Kidney (tissue), 14 donors: Measurements from ENCODE around the gene CTNNB1. TPM values are rescaled to one million over a fixed set of nuclear protein-coding genes. Genes with fewer than 3 reads are reported as not detected.

ENCODE experiments used
- DNase-seq, 5 donors: peaks; one replicate each; pipeline ENCODE4 v3.0.0-alpha.2; 2013 to 2020
- FAIRE-seq: peaks from 2 replicates; lab custom pipeline; 2012; peaks lifted over from hg19 to GRCh38; lab: Jason Lieb, UNC
- H3K27ac ChIP-seq, 2 donors: one replicate each; pipeline ENCODE4 v1.7.0; 2013; ENCODE audit warnings: low read depth in 2 of 2, low read length in 2 of 2, inconsistent platforms in 1 of 2
- H3K27me3 ChIP-seq: one replicate; pipeline ENCODE4 v1.7.1; 2013; ENCODE audit warnings: low read length, inconsistent platforms; ENCODE audit not compliant: control insufficient read depth, insufficient read depth
- H3K36me3 ChIP-seq, 3 donors: one replicate each; pipeline versions ENCODE4 v1.7.0 to v1.7.1; 2013; ENCODE audit warnings: low read length in 3 of 3, control low read depth in 1 of 3, inconsistent platforms in 1 of 3; ENCODE audit not compliant: insufficient read depth in 3 of 3, control insufficient read depth in 2 of 3
- H3K4me1 ChIP-seq, 3 donors: one replicate each; pipeline versions ENCODE4 v1.7.0 to v1.7.1; 2013; ENCODE audit warnings: low read length in 3 of 3, inconsistent platforms in 1 of 3, low read depth in 1 of 3; ENCODE audit not compliant: control insufficient read depth in 2 of 3, insufficient read depth in 2 of 3
- H3K4me3 ChIP-seq, 3 donors: one replicate each; pipeline versions ENCODE4 v1.7.0 to v1.8.1; 2013; ENCODE audit warnings: low read length in 3 of 3, control low read depth in 1 of 3, inconsistent platforms in 1 of 3
- H3K9ac ChIP-seq, 3 donors: one replicate each; pipeline versions ENCODE4 v1.7.0 to v1.7.1; 2013; ENCODE audit warnings: low read length in 3 of 3, control low read depth in 1 of 3, inconsistent platforms in 1 of 3
- H3K9me3 ChIP-seq, 3 donors: one replicate each; pipeline versions ENCODE4 v1.7.0 to v1.7.1; 2013; ENCODE audit warnings: low read length in 3 of 3, control low read depth in 1 of 3, inconsistent platforms in 1 of 3; ENCODE audit not compliant: control insufficient read depth in 2 of 3, insufficient read depth in 1 of 3
- intact Hi-C: fragments of 100-400 bp; cut with DNase I; formaldehyde crosslinking; loops from one replicate; pipeline ENCODE4 v1.11.1; 2022
- polyA plus RNA-seq: library from polyadenylated mRNA; stranded (reverse); fragments of 350-450 nt; fragmentation: Illumina TruSeq; extraction: RNeasy Lipid Tissue Mini Kit (QIAGEN cat#74804); gene quantifications from one replicate; pipeline ENCODE4 v1.2.3, GENCODE V29; 2014; ENCODE audit warnings: low read depth, low replicate concordance; ENCODE audit not compliant: insufficient read depth
- total RNA-seq: library from RNA; stranded (reverse); fragmentation: NEBNext Ultra II Directional; extraction: Animal tissue kit (Norgen Biotek cat#: 25700); gene quantifications from one replicate; pipeline ENCODE4 v1.2.1, GENCODE V29; 2021
- TF ChIP-seq, protein P1 (sequence below): IDR thresholded peaks from 3 replicates; pipeline ENCODE4 v1.5.1; 2012; ENCODE audit warnings: mild to moderate bottlenecking, moderate library complexity, borderline replicate concordance; ENCODE audit not compliant: insufficient read depth; ENCODE audit errors: extremely low read depth
- donor health status: control.
- donor health status: control.
- donor health status: control.
- donor health status: control.
- donor health status: control.
- donor health status: DM: yes; HTN: yes; CAD: no.
- donor health status: Normal renal cell carcinoma (clear cell type).

The CTNNB1 gene
- total and polyA plus RNA-seq, 2 donors from 2014 or later: 97.0 to 329 TPM

DNA sequence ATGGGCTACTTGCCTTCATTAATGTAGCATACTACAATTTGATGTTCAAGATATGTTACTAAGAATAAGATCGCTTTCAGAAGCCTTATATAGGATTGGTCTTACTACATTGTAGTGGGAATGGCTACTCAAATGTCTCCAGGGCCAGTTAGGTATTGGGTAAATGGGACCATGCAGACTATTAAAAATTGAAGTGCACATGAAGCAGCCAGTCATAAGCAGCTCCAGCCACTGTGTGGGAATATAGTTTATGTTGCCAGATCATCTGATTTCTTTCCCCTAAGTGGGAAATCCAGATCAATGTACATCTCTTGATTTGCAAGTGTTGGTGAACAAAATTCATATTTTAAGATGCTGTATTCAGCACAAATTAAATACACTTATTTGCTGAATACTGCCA lies 5.1 kb downstream of the CTNNB1 start:
- intact Hi-C loops: no loop called here
- FAIRE-seq: no peak
- Histone ChIP-seq H3K27me3 (no peaks in the 10 kb centered on the region), H3K9ac (no peak overlapping the region), H3K27ac (no peak overlapping the region), H3K4me3 (no peak overlapping the region), H3K9me3 (no peaks in the 10 kb centered on the region), H3K4me1 (peaks cover 13 to 43% (median 17%) of the 10 kb centered on the region in 3 donors), H3K36me3 (no peaks in the 10 kb centered on the region)
- TF ChIP-seq, protein P1, sequence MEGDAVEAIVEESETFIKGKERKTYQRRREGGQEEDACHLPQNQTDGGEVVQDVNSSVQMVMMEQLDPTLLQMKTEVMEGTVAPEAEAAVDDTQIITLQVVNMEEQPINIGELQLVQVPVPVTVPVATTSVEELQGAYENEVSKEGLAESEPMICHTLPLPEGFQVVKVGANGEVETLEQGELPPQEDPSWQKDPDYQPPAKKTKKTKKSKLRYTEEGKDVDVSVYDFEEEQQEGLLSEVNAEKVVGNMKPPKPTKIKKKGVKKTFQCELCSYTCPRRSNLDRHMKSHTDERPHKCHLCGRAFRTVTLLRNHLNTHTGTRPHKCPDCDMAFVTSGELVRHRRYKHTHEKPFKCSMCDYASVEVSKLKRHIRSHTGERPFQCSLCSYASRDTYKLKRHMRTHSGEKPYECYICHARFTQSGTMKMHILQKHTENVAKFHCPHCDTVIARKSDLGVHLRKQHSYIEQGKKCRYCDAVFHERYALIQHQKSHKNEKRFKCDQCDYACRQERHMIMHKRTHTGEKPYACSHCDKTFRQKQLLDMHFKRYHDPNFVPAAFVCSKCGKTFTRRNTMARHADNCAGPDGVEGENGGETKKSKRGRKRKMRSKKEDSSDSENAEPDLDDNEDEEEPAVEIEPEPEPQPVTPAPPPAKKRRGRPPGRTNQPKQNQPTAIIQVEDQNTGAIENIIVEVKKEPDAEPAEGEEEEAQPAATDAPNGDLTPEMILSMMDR: no peak
- no peak for DNase-seq

DNA sequence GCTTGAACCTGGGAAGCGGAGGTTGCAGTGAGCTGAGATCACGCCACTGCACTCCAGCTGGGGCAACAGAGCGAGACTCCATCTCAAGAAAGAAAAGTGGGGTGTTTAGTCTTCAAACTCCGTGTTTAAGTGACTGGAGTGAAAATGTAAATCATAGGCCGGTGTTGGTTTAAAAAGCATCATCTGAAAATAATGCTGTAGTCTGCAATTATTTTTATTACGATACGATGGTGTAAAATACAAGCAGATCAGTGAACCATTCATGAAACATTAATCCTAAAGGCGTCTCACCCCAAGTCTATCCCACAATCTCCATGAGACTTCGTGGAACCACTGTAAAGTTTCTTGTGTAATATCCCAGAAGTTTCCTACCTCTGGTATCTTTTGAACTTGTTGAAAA lies 6.3 kb downstream of the CTNNB1 start:
- Histone ChIP-seq H3K9me3 (no peaks in the 10 kb centered on the region), H3K27ac (no peak overlapping the region), H3K4me1 (peaks cover 13 to 43% (median 17%) of the 10 kb centered on the region in 3 donors), H3K36me3 (no peaks in the 10 kb centered on the region), H3K9ac (no peak overlapping the region), H3K4me3 (no peak overlapping the region), H3K27me3 (no peaks in the 10 kb centered on the region)
- TF ChIP-seq, protein P1: no peak
- FAIRE-seq (no peak), DNase-seq (no peak)
- intact Hi-C loops: no loop called here

DNA sequence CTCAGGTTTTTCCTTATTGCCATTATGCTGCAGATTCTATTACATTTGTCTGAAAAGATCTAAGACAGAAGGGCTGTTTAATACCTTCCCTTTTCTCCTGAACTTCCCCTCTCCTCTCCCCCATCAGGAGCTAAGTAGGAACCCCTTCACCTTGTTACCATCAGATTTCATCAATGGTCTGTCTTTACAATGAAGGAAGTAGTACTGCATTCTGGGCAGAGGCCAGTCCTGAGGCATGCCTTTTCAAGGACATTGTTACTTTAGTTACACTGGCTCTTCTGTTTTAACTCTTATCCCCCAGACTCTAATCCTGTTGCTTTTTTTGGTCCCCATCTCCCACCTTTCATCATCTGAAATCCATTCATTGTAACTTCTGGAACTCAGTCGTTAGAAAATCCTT lies 8.1 kb downstream of the CTNNB1 start:
- peaks cover 13 to 36% (median 18%) of the 10 kb centered on the region in 3 donors for H3K4me1 ChIP-seq
- H3K4me3 ChIP-seq: no peak overlapping the region
- DNase-seq (no peak), FAIRE-seq (no peak)
- H3K27me3 ChIP-seq: no peaks in the 10 kb centered on the region
- H3K36me3 ChIP-seq: no peaks in the 10 kb centered on the region
- H3K27ac ChIP-seq: no peak overlapping the region
- H3K9ac ChIP-seq: no peak overlapping the region
- TF ChIP-seq, protein P1: no peak
- no peaks in the 10 kb centered on the region for H3K9me3 ChIP-seq
- intact Hi-C loops: no loop called here
